SHP77 treated with DMSO at 0.1 percent for 48 hours (cell line): ENCODE results near the gene CA5A.
"Not testable (repeated sequence)": the region's sequence is repeated elsewhere in the genome, so short reads cannot be mapped to it uniquely, and the experiment has no call there.

Experiments
- DNase-seq: peaks from one replicate; lab custom pipeline; 2025; lab: John Stamatoyannopoulos, UW

CA5A gene

GRCh38 chr16:87947356-87948118 is 11.2 kb upstream of the CA5A start:
- peak; percentile 80 for DNase-seq

GRCh38 chr16:87946596-87947347 is 10.4 kb upstream of the CA5A start:
- DNase-seq: no peak

GRCh38 chr16:87945351-87946042 is 9.2 kb upstream of the CA5A start:
- peak; percentile 100 for DNase-seq

GRCh38 chr16:87942680-87943079 is 6.4 kb upstream of the CA5A start:
- DNase-seq: no peak

GRCh38 chr16:87939562-87940423 is 3.5 kb upstream of the CA5A start:
- no peak for DNase-seq

GRCh38 chr16:87938412-87938949 is 2.2 kb upstream of the CA5A start:
- DNase-seq: no peak

- not testable (repeated sequence) for DNase-seq
Observed at GRCh38 chr16:87937231-87937542, 858 bp upstream of the CA5A start.

- not testable (repeated sequence) for DNase-seq
Observed at GRCh38 chr16:87936016-87936374, 334 bp downstream of the CA5A start.

- DNase-seq: not testable (repeated sequence)
Observed at GRCh38 chr16:87934752-87935425, 1.4 kb downstream of the CA5A start.

GRCh38 chr16:87933140-87933495 is 3.2 kb downstream of the CA5A start:
- no peak for DNase-seq

- peak; percentile 66 for DNase-seq
Observed at GRCh38 chr16:87932475-87933139, 3.7 kb downstream of the CA5A start.

- DNase-seq: peak; percentile 82
Observed at GRCh38 chr16:87931504-87931903, 4.8 kb downstream of the CA5A start.

GRCh38 chr16:87930456-87930855 is 5.9 kb downstream of the CA5A start:
- peak; percentile 74 for DNase-seq

- DNase-seq: no peak
Observed at GRCh38 chr16:87929986-87930385, 6.3 kb downstream of the CA5A start.

GRCh38 chr16:87927195-87927562 is 9.2 kb downstream of the CA5A start:
- DNase-seq: peak; percentile 39

GRCh38 chr16:87926246-87927194 is 9.8 kb downstream of the CA5A start:
- peak; percentile 25 for DNase-seq

GRCh38 chr16:87924811-87925670 is 11.3 kb downstream of the CA5A start:
- DNase-seq: peak; percentile 90

- DNase-seq: peak; percentile 84
Observed at GRCh38 chr16:87924041-87924810, 12.1 kb downstream of the CA5A start.
